Left lobe of liver (tissue), 2 donors: ENCODE results near the gene FAM193A. TPM values are rescaled to one million over a fixed set of nuclear protein-coding genes. Genes with fewer than 3 reads are reported as not detected.
"Not testable (repeated sequence)": the region's sequence is repeated elsewhere in the genome, so short reads cannot be mapped to it uniquely, and the experiment has no call there.

Experiments used
- ATAC-seq: fragments of 200-7000 bp; cut with Tn5 transposase; one replicate; pipeline ENCODE4 v1.9.1; 2020; ENCODE audit warnings: mild to moderate bottlenecking, moderate library complexity
- DNase-seq: peaks from one replicate; pipeline ENCODE4 v3.0.0-alpha.2; 2020; ENCODE audit warnings: low spot score
- total RNA-seq: library from RNA; stranded (reverse); gene quantifications from one replicate; pipeline ENCODE4 v1.2.1, GENCODE V29; 2021
- donor health status: DM: no; HTN: no; CAD: no; lungs with moderate emphysema.
- donor health status: DM: no; HTN: yes; CAD: no.

Gene FAM193A
- total RNA-seq, 1 donor from 2014 or later: 10.6 TPM

GRCh38 chr4:2574009-2574408 lies 37.6 kb downstream of the FAM193A start:
- no peak for DNase-seq
- peak; percentile 9 for ATAC-seq

- ATAC-seq: peak; percentile 42
- no peak for DNase-seq
Observed at GRCh38 chr4:2574863-2575262, 38.4 kb downstream of the FAM193A start.

- peak; percentile 9 for ATAC-seq
- no peak for DNase-seq
Observed at GRCh38 chr4:2576290-2576689, 39.8 kb downstream of the FAM193A start.

GRCh38 chr4:2578106-2578505 lies 41.7 kb downstream of the FAM193A start:
- DNase-seq (no peak), ATAC-seq (no peak)

GRCh38 chr4:2579910-2580309 lies 43.5 kb downstream of the FAM193A start:
- DNase-seq (no peak), ATAC-seq (no peak)

GRCh38 chr4:2583092-2583491 lies 46.6 kb downstream of the FAM193A start:
- DNase-seq: no peak
- peak; percentile 66 for ATAC-seq

- DNase-seq: no peak
- ATAC-seq: peak; percentile 90
Observed at GRCh38 chr4:2583517-2583916, 47.1 kb downstream of the FAM193A start.

GRCh38 chr4:2586502-2586901 lies 50.1 kb downstream of the FAM193A start:
- ATAC-seq (no peak), DNase-seq (no peak)

- ATAC-seq (no peak), DNase-seq (no peak)
Observed at GRCh38 chr4:2587213-2587823, 50.9 kb downstream of the FAM193A start.

GRCh38 chr4:2588259-2588658 lies 51.8 kb downstream of the FAM193A start:
- DNase-seq (no peak), ATAC-seq (no peak)

- peak; percentile 38 for ATAC-seq
- no peak for DNase-seq
Observed at GRCh38 chr4:2591189-2591588, 54.7 kb downstream of the FAM193A start.

GRCh38 chr4:2592014-2592413 lies 55.6 kb downstream of the FAM193A start:
- ATAC-seq, DNase-seq: not testable (repeated sequence)

GRCh38 chr4:2592572-2592971 lies 56.1 kb downstream of the FAM193A start:
- DNase-seq: no peak
- peak; percentile 23 for ATAC-seq

- no peak for DNase-seq
- peak; percentile 21 for ATAC-seq
Observed at GRCh38 chr4:2593003-2593402, 56.6 kb downstream of the FAM193A start.

- ATAC-seq (no peak), DNase-seq (no peak)
Observed at GRCh38 chr4:2595436-2595835, 59.0 kb downstream of the FAM193A start.

GRCh38 chr4:2595952-2596552 lies 59.6 kb downstream of the FAM193A start:
- DNase-seq (no peak), ATAC-seq (no peak)

- DNase-seq (no peak), ATAC-seq (no peak)
Observed at GRCh38 chr4:2596611-2597010, 60.2 kb downstream of the FAM193A start.

GRCh38 chr4:2598511-2599303 lies 62.3 kb downstream of the FAM193A start:
- ATAC-seq (peak; percentile 54), DNase-seq (no peak)

GRCh38 chr4:2599304-2599654 lies 62.8 kb downstream of the FAM193A start:
- DNase-seq (no peak), ATAC-seq (no peak)

- DNase-seq: no peak
- no peak for ATAC-seq
Observed at GRCh38 chr4:2600878-2601277, 64.4 kb downstream of the FAM193A start.

- DNase-seq (no peak), ATAC-seq (no peak)
Observed at GRCh38 chr4:2604614-2605013, 68.2 kb downstream of the FAM193A start.

GRCh38 chr4:2606960-2607506 lies 70.6 kb downstream of the FAM193A start:
- ATAC-seq (no peak), DNase-seq (no peak)
